Suprapubic skin (tissue), 4 donors: ENCODE measurements around the gene NPLOC4. TPM values are rescaled to one million over a fixed set of nuclear protein-coding genes. Genes with fewer than 3 reads are reported as not detected.

Experiments used
- DNase-seq, 2 donors: peaks; one replicate each; pipeline ENCODE4 v3.0.0-alpha.2; 2019; ENCODE audit warnings: low spot score in 2 of 2
- H3K27ac ChIP-seq: fragments of 200-600 bp; sonication (generic); one replicate; pipeline ENCODE4 v1.5.1; 2019
- H3K27me3 ChIP-seq: fragments of 200-600 bp; sonication (generic); one replicate; pipeline ENCODE4 v1.5.1; 2019
- H3K36me3 ChIP-seq: fragments of 200-600 bp; sonication (generic); one replicate; pipeline ENCODE4 v1.5.1; 2019
- H3K4me1 ChIP-seq: fragments of 200-600 bp; sonication (generic); one replicate; pipeline ENCODE4 v1.5.1; 2019
- H3K4me3 ChIP-seq: fragments of 200-600 bp; sonication (generic); one replicate; pipeline ENCODE4 v1.5.1; 2019; ENCODE audit warnings: mild to moderate bottlenecking
- H3K9me3 ChIP-seq: fragments of 200-600 bp; sonication (generic); one replicate; pipeline ENCODE4 v1.5.1; 2019
- CTCF ChIP-seq, 2 donors: fragments of 200-600 bp in 1 of 2; fragments of 450-650 bp in 1 of 2; sonication (generic) in 1 of 2; IDR thresholded peaks; one replicate each; pipeline ENCODE4 v1.5.1; 2016 to 2019; ENCODE audit warnings: antibody characterized with exemption in 2 of 2, mild to moderate bottlenecking in 1 of 2, moderate library complexity in 1 of 2
- EP300 ChIP-seq: sonication (generic); formaldehyde crosslinking; IDR thresholded peaks from one replicate; pipeline ENCODE4 v1.6.1; 2017; ENCODE audit warnings: antibody characterized with exemption
- POLR2A ChIP-seq, 2 donors: fragments of 450-650 bp; IDR thresholded peaks; one replicate each; pipeline ENCODE4 v1.6.1; 2017; ENCODE audit warnings: antibody characterized with exemption in 2 of 2, mild to moderate bottlenecking in 2 of 2, moderate library complexity in 2 of 2
- POLR2AphosphoS5 ChIP-seq, 3 donors: sonication (generic); formaldehyde crosslinking; IDR thresholded peaks; one replicate each; pipeline ENCODE4 v1.6.1; 2017; ENCODE audit warnings: antibody characterized with exemption in 3 of 3
- WGBS: methylation state at CpG from one replicate; pipeline ENCODE4 v1.1.5; 2018; 5-methylcytosine and 5-hydroxymethylcytosine counted together
- total RNA-seq, 4 donors: library from RNA; depleted of rRNA; stranded (reverse); fragments of >200 nt; gene quantifications; one replicate each; pipeline ENCODE4 v1.1.0, GENCODE V29; 2016

Gene NPLOC4
- total RNA-seq, 4 donors from 2014 or later: 77.1 to 115 (median 91.7) TPM

- Histone ChIP-seq H3K4me1 (peaks cover 7% of the 10 kb centered on the region), H3K36me3 (peaks cover 59% of the 10 kb centered on the region), H3K27me3 (no peaks in the 10 kb centered on the region), H3K9me3 (no peaks in the 10 kb centered on the region), H3K27ac (no peak overlapping the region), H3K4me3 (no peak overlapping the region)
- TF ChIP-seq POLR2AphosphoS5 (IDR thresholded peaks at IDR 0.05) (no peak), CTCF (IDR thresholded peaks at IDR 0.05) (no peak), EP300 (no peak), POLR2A (IDR thresholded peaks at IDR 0.05) (no peak)
- no peak for DNase-seq
- WGBS: 85% methylated on average over 16 of the region's 16 CpGs
These were observed 24.5 kb downstream of the NPLOC4 start for GRCh38 chr17:81612172-81612970.

- Histone ChIP-seq H3K27ac (no peak overlapping the region), H3K4me3 (no peak overlapping the region), H3K36me3 (peaks cover 75% of the 10 kb centered on the region), H3K4me1 (peaks cover 6% of the 10 kb centered on the region), H3K27me3 (no peaks in the 10 kb centered on the region), H3K9me3 (no peaks in the 10 kb centered on the region)
- DNase-seq: no peak
- WGBS: 92% methylated on average over 19 of the region's 19 CpGs
- TF ChIP-seq CTCF (IDR thresholded peaks at IDR 0.05) (no peak), POLR2AphosphoS5 (IDR thresholded peaks at IDR 0.05) (no peak), POLR2A (IDR thresholded peaks at IDR 0.05) (no peak), EP300 (no peak)
These were observed 27.2 kb downstream of the NPLOC4 start for GRCh38 chr17:81609541-81610311.

GRCh38 chr17:81608605-81609004, 28.3 kb downstream of the NPLOC4 start:
- no peak for TF ChIP-seq CTCF (IDR thresholded peaks at IDR 0.05)
- no peak for TF ChIP-seq POLR2A (IDR thresholded peaks at IDR 0.05)
- TF ChIP-seq EP300: no peak
- no peak for TF ChIP-seq POLR2AphosphoS5 (IDR thresholded peaks at IDR 0.05)
- peaks cover 83% of the 10 kb centered on the region for H3K36me3 ChIP-seq

GRCh38 chr17:81608082-81608481, 28.8 kb downstream of the NPLOC4 start:
- H3K27me3 ChIP-seq: no peaks in the 10 kb centered on the region
- TF ChIP-seq CTCF (IDR thresholded peaks at IDR 0.05) (no peak), POLR2AphosphoS5 (IDR thresholded peaks at IDR 0.05) (no peak), POLR2A (IDR thresholded peaks at IDR 0.05) (no peak), EP300 (no peak)
- H3K9me3 ChIP-seq: no peaks in the 10 kb centered on the region
- DNase-seq: no peak
- 100% methylated on average over 4 of the region's 4 CpGs for WGBS
- H3K27ac ChIP-seq: no peak overlapping the region
- H3K4me1 ChIP-seq: no peaks in the 10 kb centered on the region
- no peak overlapping the region for H3K4me3 ChIP-seq
- H3K36me3 ChIP-seq: peaks cover 82% of the 10 kb centered on the region

More at GRCh38 chr17:81608605-81609004, 28.3 kb downstream of the NPLOC4 start:
- no peaks in the 10 kb centered on the region for H3K9me3 ChIP-seq
- DNase-seq: no peak
- 89% methylated on average over 13 of the region's 13 CpGs for WGBS
- no peaks in the 10 kb centered on the region for H3K27me3 ChIP-seq
- H3K4me3 ChIP-seq: no peak overlapping the region
- H3K27ac ChIP-seq: no peak overlapping the region
- no peaks in the 10 kb centered on the region for H3K4me1 ChIP-seq

GRCh38 chr17:81607431-81607830, 29.5 kb downstream of the NPLOC4 start:
- 49% methylated on average over 6 of the region's 6 CpGs for WGBS
- Histone ChIP-seq H3K27ac (no peak overlapping the region), H3K36me3 (peaks cover 83% of the 10 kb centered on the region), H3K4me3 (no peak overlapping the region), H3K4me1 (no peaks in the 10 kb centered on the region), H3K27me3 (no peaks in the 10 kb centered on the region), H3K9me3 (no peaks in the 10 kb centered on the region)
- no peak for TF ChIP-seq EP300
- no peak for TF ChIP-seq POLR2AphosphoS5 (IDR thresholded peaks at IDR 0.05)
- no peak for TF ChIP-seq POLR2A (IDR thresholded peaks at IDR 0.05)
- no peak for TF ChIP-seq CTCF (IDR thresholded peaks at IDR 0.05)
- DNase-seq: no peak
